HepG2 (cell line): ENCODE data around the gene CIAO2B. TPM values are rescaled to one million over a fixed set of nuclear protein-coding genes. Genes with fewer than 3 reads are reported as not detected.
A peak's percentile ranks its signal among the peaks of the same experiment; 100 is the strongest.
"Not testable (repeated sequence)": the region's sequence is repeated elsewhere in the genome, so short reads cannot be mapped to it uniquely, and the experiment has no call there.

Experiments
- ATAC-seq: fragments of 200-7000 bp; cut with Tn5 transposase; 3 replicates; pipeline ENCODE4 v1.9.1; 2020; ENCODE audit warnings: mild to moderate bottlenecking, moderate library complexity
- BruUV-seq: library from RNA; stranded (reverse); fragments of 400-500 nt; replicated peaks from 2 replicates; lab custom pipeline; 2021; lab: Mats Ljungman, UMichigan
- CTCF ChIA-PET: fragments of 300-600 bp; formaldehyde crosslinking; extraction: SDS; loops from one replicate; lab custom pipeline; 2021; ENCODE audit warnings: low total read pairs, inconsistent platforms, low intra/inter-chr PET ratio; lab: Yijun Ruan, JAX
- POLR2A ChIA-PET: fragments of 350-600 bp; sonication (Branson Sonifier 250); formaldehyde crosslinking; loops from one replicate; lab custom pipeline; 2020; ENCODE audit warnings: antibody characterized with exemption, inconsistent platforms; lab: Yijun Ruan, JAX
- DNase-seq: peaks from one replicate; pipeline ENCODE4 v3.0.0-alpha.2; 2015; ENCODE audit warnings: low spot score
- FAIRE-seq: peaks from 3 replicates; lab custom pipeline; 2011; peaks lifted over from hg19 to GRCh38; lab: Jason Lieb, UNC
- H2AFZ ChIP-seq: one replicate; pipeline ENCODE4 v1.6.1; 2011; ENCODE audit warnings: low read length, inconsistent platforms
- H3K27ac ChIP-seq: fragments of 300-600 bp; 3 replicates; pipeline ENCODE4 v1.8.0; 2011; ENCODE audit warnings: mixed run types, mild to moderate bottlenecking, mixed read lengths, low read length, inconsistent platforms; ENCODE audit not compliant: insufficient read depth; ENCODE audit errors: extremely low read length
- H3K27me3 ChIP-seq, 2 experiments: fragments of 200-600 bp in 1 of 2; 2 replicates in 1 of 2; 3 replicates in 1 of 2; pipeline versions ENCODE4 v1.6.0 to v1.8.0; 2011; ENCODE audit warnings: low read length in 2 of 2, mild to moderate bottlenecking in 2 of 2, moderate library complexity in 2 of 2, inconsistent platforms in 1 of 2; ENCODE audit not compliant: insufficient read depth in 2 of 2, control insufficient read depth in 1 of 2
- H3K36me3 ChIP-seq, 2 experiments: fragments of 200-600 bp in 1 of 2; replicated peaks in 1 of 2; 2 replicates in 1 of 2; 3 replicates in 1 of 2; pipeline versions ENCODE4 v1.5.1 to v1.8.0; 2011; ENCODE audit warnings: low read length in 2 of 2, inconsistent platforms in 1 of 2; ENCODE audit not compliant: insufficient read depth in 2 of 2, control insufficient read depth in 1 of 2
- H3K4me1 ChIP-seq: 2 replicates; pipeline ENCODE4 v1.5.1; 2012; ENCODE audit warnings: low read length, inconsistent platforms; ENCODE audit not compliant: insufficient read depth
- H3K4me2 ChIP-seq: 2 replicates; pipeline ENCODE4 v1.6.0; 2011; ENCODE audit warnings: low read depth, low read length, inconsistent platforms
- H3K4me3 ChIP-seq, 3 experiments: fragments of 200-600 bp in 1 of 3; sonication (generic), shearing (Covaris generic) in 1 of 3; replicated peaks in 1 of 3; 2 replicates each; pipeline ENCODE4 v1.5.1; 2011 to 2016; ENCODE audit warnings: low read length in 3 of 3, inconsistent platforms in 2 of 3, low read depth in 2 of 3, mild to moderate bottlenecking in 2 of 3, control low read depth in 1 of 3, mixed read lengths in 1 of 3; ENCODE audit not compliant: insufficient read depth in 1 of 3
- H3K79me2 ChIP-seq: one replicate; pipeline ENCODE4 v1.6.1; 2011; ENCODE audit warnings: low read length, inconsistent platforms; ENCODE audit not compliant: insufficient read depth
- H3K9ac ChIP-seq: 2 replicates; pipeline ENCODE4 v1.6.0; 2011; ENCODE audit warnings: mild to moderate bottlenecking, low read depth, low read length, inconsistent platforms; ENCODE audit not compliant: insufficient read depth
- H3K9me3 ChIP-seq: 2 replicates; pipeline ENCODE4 v1.5.1; 2012; ENCODE audit warnings: mild to moderate bottlenecking, low read length
- H4K20me1 ChIP-seq: 2 replicates; pipeline ENCODE4 v1.6.0; 2011; ENCODE audit warnings: inconsistent platforms, mild to moderate bottlenecking, low read length, moderate library complexity; ENCODE audit not compliant: insufficient read depth
- CSRNP1 ChIP-seq: sonication (generic); formaldehyde crosslinking; IDR thresholded peaks from 2 replicates; pipeline ENCODE4 v1.8.1; 2023; ENCODE audit warnings: mild to moderate bottlenecking, missing genetic modification reagents
- FOXA3 ChIP-seq: IDR thresholded peaks from 2 replicates; pipeline ENCODE4 v1.6.1; 2016; ENCODE audit warnings: missing genetic modification reagents, missing compliant biosample characterization
- FOXK2 ChIP-seq: fragments of 450-650 bp; IDR thresholded peaks from 2 replicates; pipeline ENCODE4 v1.6.1; 2016
- HMGXB3 ChIP-seq: sonication (generic); formaldehyde crosslinking; IDR thresholded peaks from 2 replicates; pipeline ENCODE4 v1.4.0; 2020; ENCODE audit warnings: missing genetic modification reagents, borderline replicate concordance
- HOXA3 ChIP-seq: sonication (generic); formaldehyde crosslinking; IDR thresholded peaks from 2 replicates; pipeline ENCODE4 v1.5.0; 2020; ENCODE audit warnings: missing genetic modification reagents
- IRX3 ChIP-seq: sonication (generic); formaldehyde crosslinking; IDR thresholded peaks from 2 replicates; pipeline ENCODE4 v1.8.1; 2023; ENCODE audit warnings: mild to moderate bottlenecking, low read depth, missing genetic modification reagents, borderline replicate concordance
- POLR2A ChIP-seq, 2 experiments: IDR thresholded peaks; 2 replicates each; pipeline ENCODE4 v1.6.1; 2011; ENCODE audit warnings: low read depth in 2 of 2, low read length in 2 of 2, mild to moderate bottlenecking in 1 of 2, moderate library complexity in 1 of 2; ENCODE audit not compliant: insufficient read depth in 1 of 2
- POLR2G ChIP-seq: fragments of 200-400 bp; formaldehyde crosslinking; IDR thresholded peaks from 2 replicates; pipeline ENCODE4 v1.6.1; 2018; ENCODE audit warnings: mild to moderate bottlenecking, low read depth, low read length, moderate library complexity
- SALL1 ChIP-seq: sonication (generic); formaldehyde crosslinking; IDR thresholded peaks from 2 replicates; pipeline ENCODE4 v1.8.0; 2022; ENCODE audit warnings: mild to moderate bottlenecking, missing genetic modification reagents
- SOX6 ChIP-seq, 2 experiments: fragments of 450-650 bp in 1 of 2; sonication (generic) in 1 of 2; formaldehyde crosslinking in 1 of 2; IDR thresholded peaks; 2 replicates each; pipeline versions ENCODE4 v1.4.0 to v1.6.1; 2017 to 2020; ENCODE audit warnings: antibody characterized with exemption in 1 of 2, mild to moderate bottlenecking in 1 of 2, missing genetic modification reagents in 1 of 2
- TOPORS ChIP-seq: sonication (generic); formaldehyde crosslinking; IDR thresholded peaks from 2 replicates; pipeline ENCODE4 v1.8.0; 2023; ENCODE audit warnings: mild to moderate bottlenecking, missing genetic modification reagents
- ZBTB38 ChIP-seq: sonication (generic); formaldehyde crosslinking; IDR thresholded peaks from 2 replicates; pipeline ENCODE4 v1.5.1; 2020; ENCODE audit warnings: mild to moderate bottlenecking, missing genetic modification reagents
- ZNF121 ChIP-seq: sonication (generic); formaldehyde crosslinking; IDR thresholded peaks from 2 replicates; pipeline ENCODE4 v1.5.0; 2020; ENCODE audit warnings: mild to moderate bottlenecking, missing genetic modification reagents
- ZNF572 ChIP-seq: sonication (generic); formaldehyde crosslinking; IDR thresholded peaks from 2 replicates; pipeline ENCODE4 v1.5.1; 2020; ENCODE audit warnings: mild to moderate bottlenecking, missing genetic modification reagents
- ZSCAN25 ChIP-seq: sonication (generic); formaldehyde crosslinking; IDR thresholded peaks from 2 replicates; pipeline ENCODE4 v1.8.0; 2022; ENCODE audit warnings: mild to moderate bottlenecking, missing genetic modification reagents
- WGBS: methylation state at CpG from one replicate; pipeline ENCODE4 v1.1.6; 2017; ENCODE audit warnings: low lambda C conversion rate; 5-methylcytosine and 5-hydroxymethylcytosine counted together
- in situ Hi-C: cut with HindIII; loops from 2 replicates; pipeline ENCODE4 v1.10.0; 2017; ENCODE audit warnings: low pct_unique_long_range_greater_than_20kb; ENCODE audit not compliant: extremely low pct_ligation_motif_present
- intact Hi-C: fragments of 100-400 bp; cut with micrococcal nuclease; formaldehyde crosslinking; loops from one replicate; pipeline ENCODE4 v1.10.0; 2022; ENCODE audit not compliant: unreplicated experiment
- polyA plus RNA-seq, 8 experiments: library from polyadenylated mRNA; depleted of rRNA in 3 of 8; stranded (reverse) in 7 of 8; unstranded in 1 of 8; fragments of >200 nt; fragmentation: Illumina TruSeq in 4 of 8; extraction: Trizol in 4 of 8; gene quantifications; 2 replicates each; pipeline versions ENCODE4 v1.2.1 to v1.2.3, GENCODE V29; 2011 to 2016; ENCODE audit warnings: low read depth in 4 of 8, missing spikeins in 1 of 8, mixed read lengths in 1 of 8; ENCODE audit not compliant: insufficient read depth in 1 of 8
- total RNA-seq, 5 experiments: library from RNA; depleted of rRNA; stranded (reverse); fragments of >200 nt; fragmentation: Illumina TruSeq; extraction: Trizol; gene quantifications; 2 replicates each; pipeline ENCODE4 v1.2.3, GENCODE V29; 2016; ENCODE audit warnings: low read depth in 1 of 5

The CIAO2B gene
- total and polyA plus RNA-seq, 2 of the 13 experiments (the other 11 are each of a cell fraction or from before 2014, with no cell fraction given): 157 to 293 TPM

- not testable (repeated sequence) for TF ChIP-seq SOX6 (IDR thresholded peaks at IDR 0.05)
- TF ChIP-seq SOX6 (CRISPR knock-in tag; IDR thresholded peaks at IDR 0.05): peak; percentile 17; the same call in 1 of the 2 replicates
- peak; percentile 45; the same call in 1 of the 2 replicates for TF ChIP-seq SALL1
- peak; percentile 51; the same call in 1 of the 2 replicates for TF ChIP-seq POLR2G
- peak; percentile 68 to 79; a peak in 3 of 4 replicates for TF ChIP-seq POLR2A (IDR thresholded peaks at IDR 0.05; ENCODE audit: insufficient read depth in 1 of 2, low read depth in 2 of 2, low read length in 2 of 2)
- TF ChIP-seq ZNF572 (CRISPR knock-in tag): peak; percentile 40; the same call in 1 of the 2 replicates
These were observed 40.7 kb upstream of the CIAO2B start (continued) for GRCh38 chr16:66974932-66975246.

- DNase-seq, H4K20me1 ChIP-seq, H3K27ac ChIP-seq, in situ Hi-C loops, H3K4me3 ChIP-seq, BruUV-seq, H3K9me3 ChIP-seq, H3K79me2 ChIP-seq, H2AFZ ChIP-seq, H3K36me3 ChIP-seq, H3K27me3 ChIP-seq, H3K4me2 ChIP-seq, ATAC-seq, H3K9ac ChIP-seq: not testable (repeated sequence)
- peaks cover 57% of the 10 kb centered on the region for H3K4me1 ChIP-seq
- peak; percentile 72 for FAIRE-seq
- WGBS: 88% methylated on average over 17 of the region's 32 CpGs
- ChIA-PET POLR2A (interaction anchor here (0.6 to 1.3 kb wide), 2 partner anchors 17 to 252 kb away, joined by 3 read pairs; no protein-coding TSS in a partner anchor), CTCF (interaction anchor here (1.2 to 1.5 kb wide), 2 partner anchors 20 to 79 kb away, joined by 3 to 4 read pairs; no protein-coding TSS in a partner anchor)
- intact Hi-C loops: loop anchor here (5.0 kb wide), 1 partner anchor 1763 kb away; the partner anchor contains the start of gene CDH1
- 0 out of 2 replicates have a peak, but pooled peaks have one; percentile 10 for TF ChIP-seq HOXA3 (CRISPR knock-in tag)
- 0 out of 2 replicates have a peak, but pooled peaks have one; percentile 4 for TF ChIP-seq ZSCAN25 (CRISPR knock-in tag)
- TF ChIP-seq FOXK2: peak; percentile 36; the same call in 1 of the 2 replicates
- peak; percentile 14; the same call in 1 of the 2 replicates for TF ChIP-seq ZNF121 (CRISPR knock-in tag)
- 0 out of 2 replicates have a peak, but pooled peaks have one; percentile 27 for TF ChIP-seq TOPORS (CRISPR knock-in tag)
- TF ChIP-seq FOXA3 (CRISPR knock-in tag): 0 out of 2 replicates have a peak, but pooled peaks have one; percentile 19
- TF ChIP-seq IRX3 (CRISPR knock-in tag): 0 out of 2 replicates have a peak, but pooled peaks have one; percentile 29
- TF ChIP-seq CSRNP1: 0 out of 2 replicates have a peak, but pooled peaks have one; percentile 33
- TF ChIP-seq ZBTB38 (CRISPR knock-in tag): peak; percentile 67; the same call in 1 of the 2 replicates
- TF ChIP-seq HMGXB3 (CRISPR knock-in tag): peak; percentile 96
These were observed 40.1 kb upstream of the CIAO2B start for GRCh38 chr16:66974156-66974931.
